22Rv1 (cell line): ENCODE measurements around the gene LAMTOR4.

ENCODE experiments used
- CTCF ChIP-seq: fragments of 450-650 bp; IDR thresholded peaks from 2 replicates; pipeline ENCODE4 v1.5.1; 2017; ENCODE audit warnings: mild to moderate bottlenecking
- ZFX ChIP-seq: fragments of 450-650 bp; IDR thresholded peaks from 2 replicates; pipeline ENCODE4 v1.6.1; 2017; ENCODE audit warnings: antibody characterized with exemption, borderline replicate concordance

DNA sequence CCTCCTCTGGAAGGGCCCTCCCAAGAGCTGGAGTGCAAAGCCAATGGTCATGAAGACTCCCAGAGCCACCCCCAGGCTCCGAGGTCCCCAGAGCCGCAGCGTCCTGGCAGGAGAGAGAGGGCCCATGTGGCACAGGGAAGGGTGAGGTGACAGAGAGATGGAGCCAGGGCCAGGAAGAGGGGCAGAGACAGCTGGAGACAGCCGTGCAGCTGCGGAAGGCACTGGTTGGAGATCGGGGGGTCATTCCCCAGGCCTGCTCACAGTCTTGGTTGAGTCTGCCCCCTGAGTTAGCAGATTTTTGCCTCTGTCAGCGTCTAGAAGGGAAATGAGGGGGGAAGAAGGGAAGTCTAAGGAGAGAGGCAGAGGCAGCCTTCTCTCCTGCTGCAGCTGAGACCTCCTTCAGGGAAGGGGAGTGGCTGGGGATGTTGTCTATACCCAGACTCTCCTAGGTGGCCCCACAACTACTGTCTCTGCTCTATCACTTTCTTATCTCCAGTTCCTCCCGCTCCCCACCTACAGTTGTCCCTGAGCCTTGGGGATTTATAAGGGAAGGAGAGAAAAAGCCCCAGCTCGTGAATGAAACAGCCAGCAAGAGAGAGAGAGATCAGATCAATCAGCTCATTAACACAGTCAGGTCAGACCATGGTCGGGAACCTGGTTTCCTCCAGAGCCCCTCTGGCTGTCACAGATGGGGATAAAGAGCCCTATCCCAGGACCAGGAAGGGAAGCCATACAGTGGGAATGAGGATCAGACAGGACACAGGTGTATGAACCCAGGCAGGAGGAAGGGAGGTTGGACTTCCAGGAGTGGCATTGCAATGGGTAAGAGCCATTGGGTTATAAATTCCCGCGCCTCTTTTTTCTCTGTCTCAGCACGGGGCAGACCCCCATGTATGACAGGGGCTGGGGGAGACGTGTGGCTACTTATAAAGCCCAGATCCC is 18.5 kb downstream of the LAMTOR4 start:
- no peak for TF ChIP-seq CTCF
- no peak for TF ChIP-seq ZFX
